ENCODE data around the gene KLC1. TPM values are rescaled to one million over a fixed set of nuclear protein-coding genes. Genes with fewer than 3 reads are reported as not detected.

Gene KLC1
- total and polyA plus RNA-seq, 8 donors, result 56.5 to 522 (median 123) TPM

DNA sequence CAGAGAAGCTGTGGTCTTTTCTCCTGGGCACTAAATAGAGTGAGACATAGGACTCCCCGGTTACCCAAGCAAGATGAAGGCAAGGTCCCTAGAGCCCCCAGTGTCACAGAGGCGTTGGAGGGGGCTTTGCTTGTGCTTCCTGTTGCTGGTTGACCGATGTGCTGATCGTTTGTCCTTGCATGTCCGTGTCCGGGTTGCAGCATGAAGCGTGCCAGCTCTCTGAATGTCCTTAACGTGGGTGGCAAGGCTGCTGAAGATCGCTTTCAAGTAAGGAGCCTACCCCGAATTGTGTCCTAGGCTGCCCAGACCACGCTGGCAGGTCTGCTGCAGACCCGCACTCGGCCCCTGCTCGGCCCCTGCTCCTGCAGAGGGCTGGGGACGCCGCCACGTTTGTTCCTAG is 63.1 kb downstream of the KLC1 start:
- no peak for DNase-seq
- Histone ChIP-seq H3K4me1 (peaks cover 27 to 53% (median 41%) of the 10 kb centered on the region in 4 donors), H3K36me3 (peaks cover 40 to 82% (median 76%) of the 10 kb centered on the region in 4 donors), H3K9me3 (no peaks in the 10 kb centered on the region), H3K27me3 (no peaks in the 10 kb centered on the region), H3K4me3 (no peak overlapping the region), H3K27ac (no peak overlapping the region)
- intact Hi-C loops (cut with DNase I; ENCODE audit: low total_unique reads), result no loop called here
- no peak for TF ChIP-seq CTCF (IDR thresholded peaks at IDR 0.05)
- TF ChIP-seq POLR2A (IDR thresholded peaks at IDR 0.05), result no peak
- TF ChIP-seq EP300 (IDR thresholded peaks at IDR 0.05), result no peak
- no peak for TF ChIP-seq POLR2AphosphoS5 (IDR thresholded peaks at IDR 0.05)
- WGBS, 5 donors, result 89 to 96% (median 94%) methylated on average over 10 to 17 of the region's 17 CpGs

- peak overlapping the region; percentile 10 to 62 (median 54) for H3K27ac ChIP-seq
- 53 to 62% (median 58%) methylated on average over 8 to 12 of the region's 12 CpGs for WGBS, 5 donors
- peak in 1 of 2 donors; percentile 43 for DNase-seq
Measured at GRCh38 chr14:103692871-103693270, 63.9 kb downstream of the KLC1 start.

DNA sequence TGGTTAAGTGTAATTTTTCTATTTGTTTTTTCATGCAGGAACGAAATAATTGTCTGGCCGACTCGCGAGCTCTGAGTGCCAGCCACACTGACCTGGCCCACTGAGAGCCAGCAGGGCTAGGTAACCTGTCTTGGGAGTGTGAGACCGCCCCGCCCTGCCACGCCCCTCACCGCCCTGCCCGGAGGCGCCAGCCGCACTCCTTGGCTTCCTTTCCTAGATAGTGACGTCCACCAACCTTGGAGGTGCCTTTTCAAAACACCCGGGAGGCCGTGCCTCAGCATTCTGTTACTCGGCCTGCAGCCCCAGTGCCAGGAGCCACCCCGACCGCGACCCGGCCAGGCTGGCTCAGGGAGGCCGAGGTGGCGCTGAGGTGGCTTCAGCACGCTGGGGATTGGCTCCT is 64.5 kb downstream of the KLC1 start:
- peaks cover 37 to 81% (median 75%) of the 10 kb centered on the region in 4 donors for H3K36me3 ChIP-seq

More at GRCh38 chr14:103692871-103693270, 63.9 kb downstream of the KLC1 start:
- Histone ChIP-seq H3K9me3 (no peaks in the 10 kb centered on the region), H3K27me3 (no peaks in the 10 kb centered on the region), H3K36me3 (peaks cover 37 to 81% (median 76%) of the 10 kb centered on the region in 4 donors), H3K4me3 (no peak overlapping the region), H3K4me1 (peaks cover 34 to 61% (median 48%) of the 10 kb centered on the region in 4 donors)
- intact Hi-C loops (cut with DNase I; ENCODE audit: low total_unique reads), result no loop called here
- TF ChIP-seq POLR2AphosphoS5 (IDR thresholded peaks at IDR 0.05) (no peak), EP300 (IDR thresholded peaks at IDR 0.05) (no peak), POLR2A (IDR thresholded peaks at IDR 0.05) (no peak), CTCF (IDR thresholded peaks at IDR 0.05) (no peak)

GRCh38 chr14:103694572-103695026 is 65.6 kb downstream of the KLC1 start:
- TF ChIP-seq EP300 (IDR thresholded peaks at IDR 0.05) (no peak), POLR2AphosphoS5 (IDR thresholded peaks at IDR 0.05) (no peak), POLR2A (IDR thresholded peaks at IDR 0.05) (no peak), CTCF (IDR thresholded peaks at IDR 0.05) (no peak)
- no peak overlapping the region for H3K27ac ChIP-seq
- intact Hi-C loops (cut with DNase I; ENCODE audit: low total_unique reads), result no loop called here
- 88 to 94% (median 90%) methylated on average over 20 of the region's 20 CpGs for WGBS, 5 donors
- no peak overlapping the region for H3K4me3 ChIP-seq
- H3K36me3 ChIP-seq, result peaks cover 36 to 77% (median 74%) of the 10 kb centered on the region in 4 donors
- no peaks in the 10 kb centered on the region for H3K27me3 ChIP-seq
- H3K9me3 ChIP-seq, result no peaks in the 10 kb centered on the region
- DNase-seq, result no peak
- H3K4me1 ChIP-seq, result peaks cover 46 to 65% (median 58%) of the 10 kb centered on the region in 4 donors

More for the DNA sequence above, 64.5 kb downstream of the KLC1 start:
- intact Hi-C loops (cut with DNase I; ENCODE audit: low total_unique reads), result no loop called here
- Histone ChIP-seq H3K27me3 (no peaks in the 10 kb centered on the region), H3K4me1 (peaks cover 41 to 65% (median 53%) of the 10 kb centered on the region in 4 donors), H3K27ac (peak overlapping the region; percentile 48 to 62 (median 54)), H3K4me3 (no peak overlapping the region), H3K9me3 (no peaks in the 10 kb centered on the region)
- TF ChIP-seq POLR2AphosphoS5 (IDR thresholded peaks at IDR 0.05), result peak in 1 of 3 donors; percentile 56
- no peak for TF ChIP-seq POLR2A (IDR thresholded peaks at IDR 0.05)
- no peak for TF ChIP-seq EP300 (IDR thresholded peaks at IDR 0.05)
- peak; percentile 86 to 87 for DNase-seq
- 27 to 68% (median 50%) methylated on average over 22 of the region's 22 CpGs for WGBS, 5 donors
